K562 (cell line): ENCODE data around the gene FGF14. TPM values are rescaled to one million over a fixed set of nuclear protein-coding genes. Genes with fewer than 3 reads are reported as not detected.

Source experiments
- ATAC-seq: fragments of 200-7000 bp; cut with Tn5 transposase; 3 replicates; pipeline ENCODE4 v1.9.1; 2020; ENCODE audit warnings: moderate library complexity
- BruUV-seq: library from RNA; stranded (reverse); fragments of 400-500 nt; replicated peaks from 2 replicates; lab custom pipeline; 2021; lab: Mats Ljungman, UMichigan
- CTCF ChIA-PET: fragments of 300-600 bp; formaldehyde crosslinking; extraction: SDS; loops from one replicate; lab custom pipeline; 2021; ENCODE audit warnings: low intra/inter-chr PET ratio; lab: Yijun Ruan, JAX
- POLR2A ChIA-PET: fragments of 300-600, 350-650 bp; sonication (Branson Sonifier 250); formaldehyde crosslinking; extraction: SDS; loops from one replicate; lab custom pipeline; 2021; ENCODE audit warnings: antibody characterized with exemption, inconsistent platforms; lab: Yijun Ruan, JAX
- DNase-seq, 4 experiments: peaks; one replicate each; pipeline versions ENCODE4 v3.0.0 to v3.0.0-alpha.2; 2011 to 2018; ENCODE audit warnings: low spot score in 3 of 4, mixed read lengths in 3 of 4; ENCODE audit errors: extremely low read depth in 1 of 4
- FAIRE-seq: peaks from 2 replicates; lab custom pipeline; 2011; peaks lifted over from hg19 to GRCh38; lab: Jason Lieb, UNC
- H2AFZ ChIP-seq: 2 replicates; pipeline ENCODE4 v1.6.0; 2011; ENCODE audit warnings: low read depth, low read length, control low read depth, inconsistent platforms
- H3K27ac ChIP-seq: fragments of 200-600 bp; 3 replicates; pipeline ENCODE4 v1.8.0; 2011; ENCODE audit warnings: low read depth, mild to moderate bottlenecking, control low read depth, inconsistent platforms, low read length, moderate library complexity, mixed read lengths; ENCODE audit errors: extremely low read depth
- H3K27me3 ChIP-seq, 2 experiments: fragments of 300-600 bp in 1 of 2; 2 replicates in 1 of 2; 3 replicates in 1 of 2; pipeline versions ENCODE4 v1.6.0 to v1.8.0; 2011; ENCODE audit warnings: inconsistent platforms in 2 of 2, low read length in 2 of 2, mild to moderate bottlenecking in 1 of 2, mixed read lengths in 1 of 2, moderate library complexity in 1 of 2; ENCODE audit not compliant: control insufficient read depth in 2 of 2, insufficient read depth in 2 of 2
- H3K36me3 ChIP-seq: fragments of 300-600 bp; 3 replicates; pipeline ENCODE4 v1.8.0; 2011; ENCODE audit warnings: mild to moderate bottlenecking, low read length, inconsistent platforms; ENCODE audit not compliant: control insufficient read depth, insufficient read depth
- H3K4me1 ChIP-seq, 2 experiments: fragments of 200-600 bp in 1 of 2; replicated peaks in 1 of 2; 2 replicates in 1 of 2; 3 replicates in 1 of 2; pipeline versions ENCODE4 v1.5.1 to v1.8.0; 2011; ENCODE audit warnings: inconsistent platforms in 2 of 2, low read length in 2 of 2, mild to moderate bottlenecking in 1 of 2, mixed read lengths in 1 of 2, moderate library complexity in 1 of 2; ENCODE audit not compliant: control insufficient read depth in 2 of 2, insufficient read depth in 2 of 2
- H3K4me2 ChIP-seq: 2 replicates; pipeline ENCODE4 v1.6.1; 2011; ENCODE audit warnings: low read length, control low read depth, inconsistent platforms, mixed read lengths; ENCODE audit not compliant: insufficient read depth
- H3K4me3 ChIP-seq: fragments of 200-600 bp; sonication (generic), shearing (Covaris generic); 2 replicates; pipeline ENCODE4 v1.5.1; 2016; ENCODE audit warnings: control low read depth, inconsistent platforms
- H3K79me2 ChIP-seq: fragments of 200-600 bp; 3 replicates; pipeline ENCODE4 v1.8.0; 2011; ENCODE audit warnings: low read length, inconsistent platforms; ENCODE audit not compliant: control insufficient read depth, insufficient read depth
- H3K9ac ChIP-seq, 2 experiments: 2 replicates each; pipeline versions ENCODE4 v1.6.0 to v1.6.1; 2011; ENCODE audit warnings: low read depth in 2 of 2, low read length in 2 of 2, control low read depth in 1 of 2, inconsistent platforms in 1 of 2, mild to moderate bottlenecking in 1 of 2, mixed read lengths in 1 of 2; ENCODE audit not compliant: insufficient read depth in 1 of 2
- H3K9me1 ChIP-seq: one replicate; pipeline ENCODE4 v1.6.0; 2011; ENCODE audit warnings: inconsistent platforms, mild to moderate bottlenecking, low read length, moderate library complexity; ENCODE audit not compliant: control insufficient read depth, insufficient read depth
- H3K9me3 ChIP-seq: replicated peaks from 2 replicates; pipeline ENCODE4 v1.5.1; 2011; ENCODE audit warnings: low read depth, low read length, inconsistent platforms; ENCODE audit not compliant: control insufficient read depth, insufficient read depth
- H4K20me1 ChIP-seq: replicated peaks from 2 replicates; pipeline ENCODE4 v1.6.1; 2011; ENCODE audit warnings: low read length, inconsistent platforms, mixed read lengths; ENCODE audit not compliant: control insufficient read depth, insufficient read depth
- CREB5 ChIP-seq: fragments of 250-450 bp; sonication (Bioruptor Pico); IDR thresholded peaks from 2 replicates; pipeline ENCODE4 v1.5.0; 2020; ENCODE audit warnings: mild to moderate bottlenecking
- FOXA3 ChIP-seq, 2 experiments: fragments of 450-650 bp in 1 of 2; sonication (generic) in 1 of 2; formaldehyde crosslinking; IDR thresholded peaks in 1 of 2; conservative IDR thresholded peaks in 1 of 2; 2 replicates each; pipeline versions ENCODE4 v1.4.0 to v1.8.0; 2020 to 2022; ENCODE audit warnings: mild to moderate bottlenecking in 2 of 2, missing genetic modification reagents in 1 of 2
- L3MBTL2 ChIP-seq: fragments of 450-650 bp; IDR thresholded peaks from 2 replicates; pipeline ENCODE4 v1.6.1; 2016; ENCODE audit warnings: mild to moderate bottlenecking, moderate library complexity
- MAX ChIP-seq: sonication (generic); formaldehyde crosslinking; IDR thresholded peaks from 2 replicates; pipeline ENCODE4 v1.9.0; 2022; ENCODE audit warnings: mild to moderate bottlenecking, missing genetic modification reagents
- SAFB2 ChIP-seq: fragments of 200-400 bp; formaldehyde crosslinking; IDR thresholded peaks from 2 replicates; pipeline ENCODE4 v1.6.1; 2018; ENCODE audit warnings: borderline replicate concordance, low read length, low read depth, moderate library complexity; ENCODE audit not compliant: severe bottlenecking
- SRSF3 ChIP-seq: fragments of 200-400 bp; formaldehyde crosslinking; IDR thresholded peaks from 2 replicates; pipeline ENCODE4 v1.6.1; 2016; ENCODE audit warnings: mild to moderate bottlenecking, low read length, moderate library complexity; ENCODE audit not compliant: insufficient read depth
- TAF9B ChIP-seq: fragments of 450-650 bp; IDR thresholded peaks from 2 replicates; pipeline ENCODE4 v1.6.1; 2018; ENCODE audit warnings: mild to moderate bottlenecking; ENCODE audit not compliant: partially characterized antibody
- TCF7 ChIP-seq: sonication (generic); IDR thresholded peaks from 2 replicates; pipeline ENCODE4 v1.6.1; 2016; ENCODE audit warnings: antibody characterized with exemption, borderline replicate concordance
- TSC22D4 ChIP-seq: fragments of 450-650 bp; IDR thresholded peaks from 2 replicates; pipeline ENCODE4 v1.6.1; 2016; ENCODE audit warnings: missing genetic modification characterization, missing biosample characterization, control low read depth
- ZNF785 ChIP-seq: fragments of 250-450 bp; sonication (Bioruptor Pico); IDR thresholded peaks from 2 replicates; pipeline ENCODE4 v1.4.0; 2020; ENCODE audit warnings: mild to moderate bottlenecking
- WGBS: fragments of 100-300 bp; shearing (Covaris generic); methylation state at CpG from one replicate; pipeline ENCODE4 v1.1.6; 2016; ENCODE audit warnings: low coverage, mixed read lengths; ENCODE audit not compliant: insufficient coverage; ENCODE audit errors: missing lambda C conversion rate; 5-methylcytosine and 5-hydroxymethylcytosine counted together
- in situ Hi-C: fragments of 300-500 bp; cut with MboI; formaldehyde crosslinking; loops from 4 replicates; pipeline ENCODE4 v1.15.0; 2018; ENCODE audit warnings: inconsistent platforms, mixed read lengths
- intact Hi-C: fragments of 100-400 bp; cut with micrococcal nuclease; formaldehyde crosslinking; loops from 2 replicates; pipeline ENCODE4 v1.14.2; 2022
- polyA plus RNA-seq, 8 experiments: library from polyadenylated mRNA; depleted of rRNA in 4 of 8; stranded (reverse) in 5 of 8; unstranded in 3 of 8; fragments of >200 nt; fragmentation: Nextera tagmentation in 2 of 8; fragmentation: Illumina TruSeq in 1 of 8; extraction: Ambion mirVana in 2 of 8; extraction: Trizol in 1 of 8; gene quantifications; 2 replicates each; pipeline versions ENCODE4 v1.2.1 to v1.2.3, GENCODE V29; 2011 to 2014; ENCODE audit warnings: inconsistent platforms in 1 of 8, missing spikeins in 1 of 8
- total RNA-seq, 7 experiments: library from RNA; depleted of rRNA in 6 of 7; stranded (reverse); fragments of >200 nt in 6 of 7; fragmentation: Illumina TruSeq in 2 of 7; extraction: Trizol in 2 of 7; gene quantifications; 2 replicates each; pipeline versions ENCODE4 v1.2.1 to v1.2.3, GENCODE V29; 2011 to 2021; ENCODE audit warnings: low replicate concordance in 1 of 7

The FGF14 gene
- total and polyA plus RNA-seq, 9 of the 15 experiments (the other 6 are each of a cell fraction or from before 2014, with no cell fraction given) = not detected

- Histone ChIP-seq H3K9me1 (no peaks in the 10 kb centered on the region), H3K9me3 (no peaks in the 10 kb centered on the region), H3K9ac (no peak overlapping the region), H4K20me1 (no peaks in the 10 kb centered on the region), H3K27me3 (no peaks in the 10 kb centered on the region), H3K4me2 (no peak overlapping the region), H3K27ac (no peak overlapping the region), H3K4me1 (no peaks in the 10 kb centered on the region), H3K36me3 (no peaks in the 10 kb centered on the region), H3K79me2 (no peaks in the 10 kb centered on the region), H2AFZ (no peak overlapping the region), H3K4me3 (no peak overlapping the region)
- 0% methylated on average over 1 of the region's 1 CpG for WGBS
- FAIRE-seq (no peak), DNase-seq (no peak), ATAC-seq (no peak)
- TF ChIP-seq TCF7 (no peak), TAF9B (no peak), TSC22D4 (no peak), ZNF785 (CRISPR knock-in tag) (no peak), FOXA3 (CRISPR knock-in tag; conservative IDR thresholded peaks at IDR 0.05 in 1 of 2, IDR thresholded peaks at IDR 0.05 in 1 of 2) (no peak), SRSF3 (no peak), CREB5 (CRISPR knock-in tag) (no peak), SAFB2 (no peak), L3MBTL2 (no peak), MAX (CRISPR knock-in tag) (no peak)
- BruUV-seq = no TSS peak
- in situ Hi-C loops (no loop called here), intact Hi-C loops (no loop called here)
- ChIA-PET POLR2A (no interaction called here), CTCF (no interaction called here)
Measured at GRCh38 chr13:102286326-102286725, 115.5 kb downstream of the FGF14 start.
